HepG2 (cell line): ENCODE results near the gene ARFIP2. TPM values are rescaled to one million over a fixed set of nuclear protein-coding genes. Genes with fewer than 3 reads are reported as not detected.

Experiments
- ATF2 ChIP-seq: sonication (generic); formaldehyde crosslinking; IDR thresholded peaks from 2 replicates; pipeline ENCODE4 v1.4.0; 2020; ENCODE audit warnings: missing genetic modification reagents
- BATF2 ChIP-seq: sonication (generic); formaldehyde crosslinking; IDR thresholded peaks from 2 replicates; pipeline ENCODE4 v1.8.0; 2022; ENCODE audit warnings: mild to moderate bottlenecking, missing genetic modification reagents, moderate library complexity
- FOXJ3 ChIP-seq: sonication (generic); formaldehyde crosslinking; IDR thresholded peaks from 2 replicates; pipeline ENCODE4 v1.4.0; 2020; ENCODE audit warnings: missing genetic modification reagents, mild to moderate bottlenecking, borderline replicate concordance
- FOXP1 ChIP-seq, 2 experiments: fragments of 450-650 bp in 1 of 2; IDR thresholded peaks; 2 replicates each; pipeline ENCODE4 v1.6.1; 2017 to 2018; ENCODE audit warnings: antibody characterized with exemption in 1 of 2
- HIVEP1 ChIP-seq: sonication (generic); formaldehyde crosslinking; IDR thresholded peaks from 2 replicates; pipeline ENCODE4 v1.4.0; 2020; ENCODE audit warnings: mild to moderate bottlenecking, missing genetic modification reagents
- KDM2A ChIP-seq: sonication (generic); formaldehyde crosslinking; IDR thresholded peaks from 2 replicates; pipeline ENCODE4 v1.4.0; 2020; ENCODE audit warnings: low read depth, missing genetic modification reagents, borderline replicate concordance
- KLF13 ChIP-seq: sonication (generic); formaldehyde crosslinking; IDR thresholded peaks from 2 replicates; pipeline ENCODE4 v1.4.0; 2020; ENCODE audit warnings: mild to moderate bottlenecking, missing genetic modification reagents
- MLLT10 ChIP-seq: sonication (generic); formaldehyde crosslinking; IDR thresholded peaks from 2 replicates; pipeline ENCODE4 v1.4.0; 2020; ENCODE audit warnings: missing genetic modification reagents
- PAWR ChIP-seq: sonication (generic); formaldehyde crosslinking; IDR thresholded peaks from 2 replicates; pipeline ENCODE4 v1.4.0; 2020; ENCODE audit warnings: missing genetic modification reagents, mild to moderate bottlenecking, borderline replicate concordance
- PBX2 ChIP-seq: IDR thresholded peaks from 2 replicates; pipeline ENCODE4 v1.6.1; 2016; ENCODE audit warnings: control low read depth
- RNF2 ChIP-seq: fragments of 450-650 bp; conservative IDR thresholded peaks from 2 replicates; pipeline ENCODE4 v1.6.1; 2016; ENCODE audit warnings: low read depth
- TARDBP ChIP-seq: sonication (generic); formaldehyde crosslinking; IDR thresholded peaks from 2 replicates; pipeline ENCODE4 v1.8.0; 2022; ENCODE audit warnings: mild to moderate bottlenecking, missing genetic modification reagents
- YY1 ChIP-seq: IDR thresholded peaks from 2 replicates; pipeline ENCODE4 v1.6.1; 2011; ENCODE audit warnings: low read length, low read depth, moderate library complexity, mild to moderate bottlenecking; ENCODE audit not compliant: insufficient read depth, insufficient replicate concordance
- ZHX1 ChIP-seq: sonication (generic); formaldehyde crosslinking; IDR thresholded peaks from 2 replicates; pipeline ENCODE4 v1.8.1; 2022; ENCODE audit warnings: low read depth, mild to moderate bottlenecking, missing genetic modification reagents
- ZNF253 ChIP-seq: sonication (generic); formaldehyde crosslinking; IDR thresholded peaks from 2 replicates; pipeline ENCODE4 v1.8.0; 2022; ENCODE audit warnings: mild to moderate bottlenecking, missing genetic modification reagents, borderline replicate concordance
- ZNF263 ChIP-seq: sonication (generic); formaldehyde crosslinking; IDR thresholded peaks from 2 replicates; pipeline ENCODE4 v1.4.0; 2020; ENCODE audit warnings: missing genetic modification reagents
- ZNF614 ChIP-seq: IDR thresholded peaks from 2 replicates; pipeline ENCODE4 v1.6.1; 2018; ENCODE audit warnings: missing biosample characterization, missing genetic modification reagents, inconsistent platforms, borderline replicate concordance
- ZNF670 ChIP-seq: sonication (generic); formaldehyde crosslinking; IDR thresholded peaks from 2 replicates; pipeline ENCODE4 v1.8.0; 2022; ENCODE audit warnings: mild to moderate bottlenecking, missing genetic modification reagents, borderline replicate concordance
- ZNF720 ChIP-seq: sonication (generic); formaldehyde crosslinking; IDR thresholded peaks from 2 replicates; pipeline ENCODE4 v1.4.0; 2020; ENCODE audit warnings: missing genetic modification reagents
- ZNF788 ChIP-seq: sonication (generic); formaldehyde crosslinking; IDR thresholded peaks from 2 replicates; pipeline ENCODE4 v1.5.0; 2020; ENCODE audit warnings: mild to moderate bottlenecking, missing genetic modification reagents, borderline replicate concordance
- ZNF792 ChIP-seq: IDR thresholded peaks from 2 replicates; pipeline ENCODE4 v1.6.1; 2016
- ZNF841 ChIP-seq: sonication (generic); formaldehyde crosslinking; IDR thresholded peaks from 2 replicates; pipeline ENCODE4 v1.8.1; 2023; ENCODE audit warnings: missing genetic modification reagents, borderline replicate concordance
- polyA plus RNA-seq, 8 experiments: library from polyadenylated mRNA; depleted of rRNA in 3 of 8; stranded (reverse) in 7 of 8; unstranded in 1 of 8; fragments of >200 nt; fragmentation: Illumina TruSeq in 4 of 8; extraction: Trizol in 4 of 8; gene quantifications; 2 replicates each; pipeline versions ENCODE4 v1.2.1 to v1.2.3, GENCODE V29; 2011 to 2016; ENCODE audit warnings: low read depth in 4 of 8, missing spikeins in 1 of 8, mixed read lengths in 1 of 8; ENCODE audit not compliant: insufficient read depth in 1 of 8
- total RNA-seq, 5 experiments: library from RNA; depleted of rRNA; stranded (reverse); fragments of >200 nt; fragmentation: Illumina TruSeq; extraction: Trizol; gene quantifications; 2 replicates each; pipeline ENCODE4 v1.2.3, GENCODE V29; 2016; ENCODE audit warnings: low read depth in 1 of 5

Gene ARFIP2
- total and polyA plus RNA-seq, 2 of the 13 experiments (the other 11 are each of a cell fraction or from before 2014, with no cell fraction given): 56.6 to 60.2 TPM

GRCh38 chr11:6481012-6481923, at the start of gene ARFIP2, which contains the start of gene TIMM10B (continued):
- TF ChIP-seq BATF2 (CRISPR knock-in tag): 0 out of 2 replicates have a peak, but pooled peaks have one; percentile 64
- TF ChIP-seq ATF2 (CRISPR knock-in tag): peak; percentile 85; the same call in 1 of the 2 replicates
- peak; percentile 88 for TF ChIP-seq KDM2A (CRISPR knock-in tag)
- TF ChIP-seq PBX2 (CRISPR knock-in tag): no peak
- no peak for TF ChIP-seq ZNF670
- no peak for TF ChIP-seq MLLT10
- peak; percentile 19; the same call in 1 of the 2 replicates for TF ChIP-seq TARDBP (CRISPR knock-in tag)
- TF ChIP-seq ZNF263: peak; percentile 39
- TF ChIP-seq ZNF614 (CRISPR knock-in tag): peak; percentile 93
- TF ChIP-seq HIVEP1 (CRISPR knock-in tag): peak; percentile 86
- peak; percentile 78 for TF ChIP-seq RNF2
- TF ChIP-seq ZNF720 (CRISPR knock-in tag): no peak
- peak; percentile 90 for TF ChIP-seq ZNF792 (CRISPR knock-in tag)
- no peak for TF ChIP-seq PAWR
- no peak for TF ChIP-seq FOXP1 (IDR thresholded peaks at IDR 0.05)
- no peak for TF ChIP-seq FOXP1 (CRISPR knock-in tag; IDR thresholded peaks at IDR 0.05)
- peak; percentile 64 for TF ChIP-seq YY1
- peak; percentile 46; the same call in 1 of the 2 replicates for TF ChIP-seq ZHX1 (CRISPR knock-in tag)
- no peak for TF ChIP-seq ZNF841
- TF ChIP-seq KLF13 (CRISPR knock-in tag): 0 out of 2 replicates have a peak, but pooled peaks have one; percentile 34
- TF ChIP-seq ZNF788 (CRISPR knock-in tag): peak; percentile 79; the same call in 1 of the 2 replicates
- TF ChIP-seq FOXJ3 (CRISPR knock-in tag): peak; percentile 70; the same call in 1 of the 2 replicates
- no peak for TF ChIP-seq ZNF253 (CRISPR knock-in tag)
